MM.1S (cell line): ENCODE data around the gene CBFA2T2.

ENCODE experiments used
- DNase-seq: peaks from one replicate; pipeline ENCODE4 v3.0.0-alpha.2; 2015
- H2AFZ ChIP-seq: fragments of 300-600 bp; sonication (generic); 2 replicates; pipeline ENCODE4 v1.6.0; 2016; ENCODE audit warnings: antibody characterized with exemption, low read length
- H3F3A ChIP-seq: fragments of 300-600 bp; sonication (generic); 2 replicates; pipeline ENCODE4 v1.6.1; 2016; ENCODE audit warnings: mild to moderate bottlenecking, antibody characterized with exemption, low read length, moderate library complexity, mixed read lengths; ENCODE audit not compliant: insufficient read depth
- H3K27ac ChIP-seq: fragments of 300-600 bp; sonication (generic); 2 replicates; pipeline ENCODE4 v1.5.1; 2016; ENCODE audit warnings: mild to moderate bottlenecking, low read length
- H3K27me3 ChIP-seq: fragments of 300-600 bp; sonication (generic); replicated peaks from 2 replicates; pipeline ENCODE4 v1.6.0; 2016; ENCODE audit warnings: low read length; ENCODE audit not compliant: insufficient read depth
- H3K36me3 ChIP-seq: fragments of 300-600 bp; sonication (generic); replicated peaks from 2 replicates; pipeline ENCODE4 v1.6.1; 2016; ENCODE audit warnings: mild to moderate bottlenecking, low read length, mixed read lengths; ENCODE audit not compliant: insufficient read depth
- H3K4me1 ChIP-seq: fragments of 300-600 bp; sonication (generic); 2 replicates; pipeline ENCODE4 v1.6.1; 2016; ENCODE audit warnings: low read length, mixed read lengths
- H3K4me2 ChIP-seq: fragments of 300-600 bp; sonication (generic); 2 replicates; pipeline ENCODE4 v1.6.0; 2016; ENCODE audit warnings: low read depth, low read length
- H3K4me3 ChIP-seq: fragments of 300-600 bp; sonication (generic); 2 replicates; pipeline ENCODE4 v1.5.1; 2016; ENCODE audit warnings: low read length, mixed read lengths
- H3K79me2 ChIP-seq: fragments of 300-600 bp; sonication (generic); 2 replicates; pipeline ENCODE4 v1.6.1; 2016; ENCODE audit warnings: mixed run types, low read length, mixed read lengths
- H3K9ac ChIP-seq: fragments of 300-600 bp; sonication (generic); 2 replicates; pipeline ENCODE4 v1.6.1; 2016; ENCODE audit warnings: low read length, mixed read lengths
- H3K9me2 ChIP-seq: fragments of 300-600 bp; sonication (generic); replicated peaks from 2 replicates; pipeline ENCODE4 v1.6.1; 2016; ENCODE audit warnings: mild to moderate bottlenecking, low read length, mixed read lengths; ENCODE audit not compliant: insufficient read depth
- H3K9me3 ChIP-seq: fragments of 300-600 bp; sonication (generic); replicated peaks from 2 replicates; pipeline ENCODE4 v1.6.1; 2016; ENCODE audit warnings: mild to moderate bottlenecking, low read length, mixed read lengths; ENCODE audit not compliant: insufficient read depth
- H4K20me1 ChIP-seq: fragments of 300-600 bp; sonication (generic); 2 replicates; pipeline ENCODE4 v1.6.1; 2016; ENCODE audit warnings: mild to moderate bottlenecking, low read length, moderate library complexity, mixed read lengths; ENCODE audit not compliant: insufficient read depth
- CTCF ChIP-seq: fragments of 300-600 bp; sonication (generic); IDR thresholded peaks from 2 replicates; pipeline ENCODE4 v1.5.1; 2016; ENCODE audit warnings: antibody characterized with exemption, low read length, mixed read lengths
- EZH2 ChIP-seq: fragments of 300-600 bp; sonication (generic); optimal IDR thresholded peaks from 2 replicates; pipeline ENCODE3; 2017; ENCODE audit warnings: low read depth, mild to moderate bottlenecking, antibody characterized with exemption, low read length, mixed read lengths
- EZH2phosphoT487 ChIP-seq: fragments of 300-600 bp; sonication (generic); IDR thresholded peaks from 2 replicates; pipeline ENCODE4 v1.6.1; 2018; ENCODE audit warnings: antibody characterized with exemption, low read length

Gene CBFA2T2

GRCh38 chr20:33526769-33527168 is 36.9 kb downstream of the CBFA2T2 start:
- H3K27ac ChIP-seq, result no peak overlapping the region
- TF ChIP-seq CTCF, result no peak
- TF ChIP-seq EZH2, result no peak
- TF ChIP-seq EZH2phosphoT487, result no peak
- H4K20me1 ChIP-seq, result no peaks in the 10 kb centered on the region
- no peak for DNase-seq
- no peaks in the 10 kb centered on the region for H3K9me2 ChIP-seq
- H3K4me3 ChIP-seq, result no peak overlapping the region
- no peak overlapping the region for H3K9ac ChIP-seq
- no peak overlapping the region for H2AFZ ChIP-seq
- no peaks in the 10 kb centered on the region for H3K9me3 ChIP-seq
- H3K4me1 ChIP-seq, result peaks cover 10% of the 10 kb centered on the region
- no peak overlapping the region for H3K4me2 ChIP-seq
- no peaks in the 10 kb centered on the region for H3K36me3 ChIP-seq
- H3K27me3 ChIP-seq, result no peaks in the 10 kb centered on the region
- H3K79me2 ChIP-seq, result no peaks in the 10 kb centered on the region
- H3F3A ChIP-seq, result no peaks in the 10 kb centered on the region

GRCh38 chr20:33531047-33531877 is 41.4 kb downstream of the CBFA2T2 start:
- Histone ChIP-seq H2AFZ (no peak overlapping the region), H3K4me1 (peaks cover 13% of the 10 kb centered on the region), H3K9me3 (no peaks in the 10 kb centered on the region), H3K79me2 (no peaks in the 10 kb centered on the region; the same call in 1 of the 2 replicates), H3K36me3 (no peaks in the 10 kb centered on the region), H3K27ac (no peak overlapping the region; the same call in 1 of the 2 replicates), H3K9me2 (no peaks in the 10 kb centered on the region), H3K9ac (no peak overlapping the region), H3F3A (no peaks in the 10 kb centered on the region), H3K27me3 (no peaks in the 10 kb centered on the region), H3K4me2 (peak overlapping the region; percentile 24; the same call in 1 of the 2 replicates), H3K4me3 (no peak overlapping the region), H4K20me1 (no peaks in the 10 kb centered on the region)
- DNase-seq, result peak; percentile 6
- TF ChIP-seq CTCF, result no peak
- TF ChIP-seq EZH2, result no peak
- TF ChIP-seq EZH2phosphoT487, result no peak

GRCh38 chr20:33531885-33532284 is 42.0 kb downstream of the CBFA2T2 start:
- Histone ChIP-seq H3K9ac (no peak overlapping the region), H3K4me3 (no peak overlapping the region), H3K36me3 (no peaks in the 10 kb centered on the region), H3K4me2 (0 out of 2 replicates have a peak overlapping the region, but pooled peaks have one; percentile 24), H3K79me2 (no peaks in the 10 kb centered on the region; the same call in 1 of the 2 replicates), H3K4me1 (peaks cover 13% of the 10 kb centered on the region), H4K20me1 (no peaks in the 10 kb centered on the region), H3K27ac (no peak overlapping the region), H2AFZ (no peak overlapping the region), H3F3A (no peaks in the 10 kb centered on the region), H3K27me3 (no peaks in the 10 kb centered on the region), H3K9me2 (no peaks in the 10 kb centered on the region), H3K9me3 (no peaks in the 10 kb centered on the region)
- no peak for DNase-seq
- TF ChIP-seq EZH2phosphoT487, result no peak
- no peak for TF ChIP-seq CTCF
